HG03025 (cell line): ENCODE results near the gene SHROOM1.
A peak's percentile ranks its signal among the peaks of the same experiment; 100 is the strongest.

Experiments used
- ATAC-seq: cut with Tn5 transposase; IDR thresholded peaks from one replicate; pipeline ENCODE4 v1.9.1; 2021; ENCODE audit warnings: mild to moderate bottlenecking, moderate library complexity; ENCODE audit not compliant: unreplicated experiment, low FRiP score

Gene SHROOM1

DNA sequence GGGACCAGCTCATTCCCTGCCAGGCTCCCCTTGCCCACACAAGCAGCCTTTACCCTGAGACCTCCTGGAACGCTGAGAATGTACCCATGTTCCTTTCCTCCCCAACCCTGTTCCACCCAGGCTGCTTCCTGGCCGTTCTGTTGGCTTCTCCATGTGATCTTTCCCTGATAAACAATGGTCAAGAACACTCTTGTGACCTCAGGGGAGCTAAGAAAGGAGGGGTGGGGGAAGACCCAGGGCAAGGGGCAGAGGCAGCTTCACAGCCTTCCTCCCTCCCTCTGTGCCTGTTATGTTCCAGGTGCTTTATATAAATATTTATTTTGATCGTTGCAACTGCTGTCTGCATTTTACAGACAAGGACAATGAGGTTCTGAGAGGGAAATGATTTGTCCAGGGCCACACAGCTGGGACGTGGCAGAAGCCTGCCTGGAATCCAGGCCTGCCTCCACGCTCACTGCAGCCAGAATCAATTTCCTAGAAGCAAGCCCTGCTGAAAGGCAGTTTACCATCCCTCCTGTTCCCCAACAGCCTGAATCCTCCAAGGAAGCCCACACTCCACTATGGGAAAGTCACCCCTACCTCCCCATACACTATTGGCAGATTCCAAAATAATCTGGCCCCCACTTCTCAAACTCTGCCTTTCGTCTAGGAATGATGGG lies 3.9 kb downstream of the SHROOM1 start:
- ATAC-seq: no peak

DNA sequence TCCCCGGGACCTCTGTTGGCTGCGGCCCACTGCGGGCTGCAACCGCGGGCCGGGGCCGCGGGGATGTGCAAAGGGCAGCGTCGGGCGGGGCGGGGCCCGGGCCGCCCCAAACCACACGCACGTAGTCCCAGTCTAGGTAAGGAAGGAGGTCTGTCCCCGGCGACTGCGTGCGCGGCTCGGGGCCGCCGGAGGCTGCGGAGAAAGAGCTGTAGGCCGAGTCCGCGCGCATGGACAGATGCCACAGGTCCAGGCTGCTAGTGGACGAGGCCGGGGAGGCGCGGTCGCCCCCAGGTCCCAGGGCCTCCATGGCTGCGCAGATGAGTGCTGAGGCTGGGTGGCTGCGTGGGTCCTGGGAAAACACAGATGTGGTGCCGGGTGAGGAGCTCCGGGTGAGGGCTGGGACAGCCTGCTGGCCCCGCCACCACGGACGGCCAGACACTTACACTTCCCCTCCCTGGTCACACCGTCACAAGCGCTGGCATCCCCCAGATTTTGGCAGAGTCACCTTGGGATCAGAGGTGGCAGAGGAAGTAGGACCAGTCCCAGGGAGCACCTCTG lies 4.5 kb downstream of the SHROOM1 start:
- ATAC-seq: no peak

DNA sequence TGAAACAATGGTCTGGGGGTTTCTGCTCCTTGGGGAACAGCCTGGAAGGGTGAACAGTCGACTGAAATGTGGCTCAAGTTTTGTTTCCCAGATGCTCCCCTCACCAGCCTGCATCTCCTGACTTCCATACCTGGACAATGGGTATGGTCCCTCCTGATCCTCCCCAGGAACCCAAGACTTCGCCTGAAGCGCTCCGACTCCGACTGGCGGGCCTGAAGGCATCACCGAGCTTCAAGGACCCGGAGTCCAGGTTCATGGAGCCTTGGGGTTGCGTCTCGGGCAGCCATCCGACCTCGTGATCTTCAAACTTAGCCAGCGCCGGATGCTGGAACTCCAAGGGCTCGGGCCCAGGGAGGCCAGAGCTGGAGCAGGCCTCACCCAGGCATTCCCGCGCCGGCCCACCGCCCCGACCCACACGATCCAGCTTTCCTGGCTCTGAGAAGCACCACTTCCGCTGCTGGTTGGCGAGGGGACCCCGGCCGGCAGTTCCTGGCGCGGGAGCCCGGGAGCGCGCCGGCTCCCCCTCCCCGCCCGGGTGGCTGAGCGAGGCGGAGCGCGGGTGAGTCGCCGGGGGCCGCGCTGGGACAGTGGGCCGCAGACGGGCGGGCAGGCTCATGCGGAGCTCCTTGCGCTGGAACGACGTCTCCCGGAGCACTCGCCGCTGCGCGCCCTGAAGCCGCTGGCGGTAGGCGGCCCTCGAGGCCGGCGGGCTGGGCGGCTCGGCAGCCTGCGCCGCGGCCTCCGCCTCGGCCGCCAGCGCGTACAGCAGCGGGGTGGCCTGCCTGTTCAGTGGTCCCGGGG lies 5.2 kb downstream of the SHROOM1 start:
- ATAC-seq: no peak

DNA sequence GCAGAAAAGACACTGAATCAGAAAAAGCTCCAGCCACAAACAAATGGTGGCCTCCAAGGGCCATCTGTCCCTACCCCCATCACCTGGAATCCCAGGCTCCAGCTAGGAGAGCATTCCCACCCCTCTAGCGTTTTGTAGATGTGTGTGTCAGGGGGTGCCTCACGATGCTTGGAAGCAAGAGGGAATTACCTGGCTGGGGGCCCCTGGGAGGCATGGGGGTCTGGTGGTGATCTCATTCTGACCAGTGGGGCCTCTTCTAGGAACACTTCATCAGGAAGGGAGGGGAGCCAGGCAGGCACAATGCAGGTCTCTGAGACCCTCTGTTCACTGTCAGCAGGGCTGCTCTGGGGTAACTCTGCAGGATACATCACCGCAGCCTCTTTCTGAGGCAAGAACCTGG lies 6.0 kb downstream of the SHROOM1 start:
- no peak for ATAC-seq

DNA sequence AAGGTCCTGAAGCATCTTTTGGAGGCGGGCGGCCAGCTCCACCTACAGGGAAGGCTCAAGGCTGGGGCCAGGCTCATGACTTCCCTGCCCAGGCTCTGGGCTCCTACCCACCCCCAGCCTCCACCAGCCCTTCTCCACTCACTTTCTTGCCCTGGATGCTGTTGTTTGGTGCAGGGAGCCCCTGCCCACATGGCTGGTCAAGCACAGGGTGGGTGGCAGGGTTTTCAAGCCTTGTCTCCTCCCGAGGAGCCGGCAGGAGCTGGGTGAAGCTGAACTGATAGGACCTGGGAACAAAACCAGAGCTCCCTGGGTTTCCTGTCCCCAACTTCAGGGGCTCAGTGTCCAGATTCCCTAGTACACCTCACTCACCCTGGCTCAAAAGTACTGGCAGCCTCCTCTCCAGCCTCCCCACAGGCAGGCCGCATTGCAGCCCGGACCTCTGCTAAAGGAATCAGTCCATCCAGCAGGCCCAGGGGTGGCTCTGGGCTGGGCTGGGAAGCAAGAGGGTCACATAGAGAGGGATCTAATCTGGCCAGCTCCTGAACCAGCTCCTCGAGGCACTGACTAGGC lies 6.9 kb downstream of the SHROOM1 start:
- no peak for ATAC-seq

DNA sequence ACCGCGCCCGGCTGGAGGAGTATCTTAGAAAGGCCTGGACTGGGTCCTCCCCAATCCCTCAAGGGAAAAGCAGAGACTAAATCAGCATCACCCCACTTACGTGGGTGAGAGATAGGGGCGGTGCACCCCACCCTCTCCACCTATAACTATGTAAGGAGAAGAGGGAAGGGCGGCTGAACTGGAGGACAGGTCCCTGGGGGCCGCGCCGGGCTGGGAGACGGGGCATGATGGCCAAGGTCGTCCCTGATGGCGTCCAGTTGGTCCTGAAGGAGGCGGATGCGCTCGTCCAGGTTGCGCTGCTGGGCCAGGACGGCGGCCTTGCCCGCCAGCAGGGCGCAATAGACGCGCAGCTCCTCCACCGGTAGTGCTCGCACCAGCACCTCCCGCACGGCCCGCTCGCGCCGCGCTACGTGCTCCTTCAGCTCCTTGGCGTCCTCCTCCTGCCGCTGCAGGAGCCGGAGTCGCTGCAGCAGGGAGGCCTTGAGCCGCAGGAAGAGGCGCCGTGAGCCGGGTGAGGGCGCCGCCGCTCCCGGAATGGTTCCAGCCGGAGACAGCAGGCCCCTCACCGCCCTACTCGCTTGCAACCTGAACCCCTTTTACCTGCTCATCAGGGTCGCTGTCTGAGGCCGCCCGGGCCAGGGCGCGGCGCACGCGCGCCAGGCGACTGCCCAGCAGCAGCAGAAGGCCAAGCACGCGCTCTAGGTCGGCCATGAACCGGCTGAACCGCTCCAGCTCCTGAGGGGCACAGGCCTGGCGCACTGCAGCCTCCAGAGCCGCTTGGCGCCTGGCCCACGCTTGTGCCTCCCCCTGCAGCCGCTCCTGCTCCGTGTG lies 7.6 kb downstream of the SHROOM1 start:
- no peak for ATAC-seq

DNA sequence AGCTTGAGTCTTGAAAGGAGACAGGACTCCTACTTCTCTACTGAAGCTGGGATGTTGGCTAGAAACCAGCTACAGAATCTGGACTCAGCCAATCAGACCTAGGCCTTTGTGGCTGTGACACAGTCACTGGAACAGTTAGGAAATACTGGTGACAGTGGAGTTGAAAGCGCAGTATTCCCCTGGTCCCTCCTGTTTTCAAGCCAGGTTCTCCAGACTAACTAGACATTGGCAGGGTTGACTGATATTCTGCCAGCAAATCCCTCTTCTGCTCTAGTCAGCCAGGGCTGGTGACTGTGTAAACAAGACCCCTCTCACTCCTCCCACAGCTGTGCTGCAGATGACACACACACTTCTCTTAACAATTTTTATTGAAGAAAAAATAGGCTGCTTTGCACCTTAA lies 8.7 kb downstream of the SHROOM1 start:
- no peak for ATAC-seq

DNA sequence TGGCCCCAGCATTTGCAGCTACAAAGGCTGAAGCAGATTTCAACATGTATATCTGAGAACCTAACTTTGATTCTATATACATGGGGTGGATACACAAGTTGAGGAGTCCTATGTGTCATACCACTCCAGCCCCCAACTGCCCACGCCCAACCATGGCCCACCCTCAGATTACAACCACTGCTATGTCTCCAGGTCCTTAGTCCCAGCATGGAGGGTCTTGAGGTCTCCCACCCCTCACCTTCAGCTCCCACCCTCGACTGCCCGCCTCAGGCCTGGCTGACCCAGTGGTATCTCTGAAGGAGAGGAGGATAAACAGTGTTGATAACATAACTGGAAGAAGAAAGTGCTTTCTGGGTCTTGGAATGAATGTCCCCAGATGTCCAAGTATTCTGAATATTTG lies 9.1 kb downstream of the SHROOM1 start:
- ATAC-seq: no peak

DNA sequence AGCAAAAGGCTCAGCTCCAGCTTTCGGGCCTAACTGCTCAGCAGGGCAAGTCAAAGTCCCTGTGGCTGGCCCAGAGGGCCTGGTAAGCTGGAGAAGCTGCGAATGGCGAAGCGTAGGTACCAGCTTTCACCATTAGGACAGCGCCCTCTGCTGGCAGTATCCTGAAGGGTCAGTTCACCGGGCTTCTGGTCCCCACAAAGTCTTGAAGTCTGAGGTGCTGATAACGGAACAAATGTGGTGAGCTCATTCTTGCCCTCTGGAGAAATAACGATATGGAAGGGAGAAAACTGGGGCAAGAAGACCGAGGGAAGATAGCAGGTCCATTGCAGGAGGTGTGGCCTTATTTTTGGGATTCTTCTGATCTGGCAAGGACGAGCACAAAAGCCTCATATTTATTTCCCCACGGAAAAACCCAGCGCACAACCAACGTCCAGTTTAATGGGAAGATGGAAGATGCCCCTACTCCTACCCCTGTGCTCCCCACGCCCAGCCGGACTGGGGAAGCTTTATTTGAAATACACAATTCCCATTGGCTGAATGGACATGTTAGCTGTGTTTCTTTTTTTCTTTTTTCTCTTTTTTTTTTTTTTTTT lies 10.2 kb downstream of the SHROOM1 start:
- ATAC-seq: peak; percentile 79

DNA sequence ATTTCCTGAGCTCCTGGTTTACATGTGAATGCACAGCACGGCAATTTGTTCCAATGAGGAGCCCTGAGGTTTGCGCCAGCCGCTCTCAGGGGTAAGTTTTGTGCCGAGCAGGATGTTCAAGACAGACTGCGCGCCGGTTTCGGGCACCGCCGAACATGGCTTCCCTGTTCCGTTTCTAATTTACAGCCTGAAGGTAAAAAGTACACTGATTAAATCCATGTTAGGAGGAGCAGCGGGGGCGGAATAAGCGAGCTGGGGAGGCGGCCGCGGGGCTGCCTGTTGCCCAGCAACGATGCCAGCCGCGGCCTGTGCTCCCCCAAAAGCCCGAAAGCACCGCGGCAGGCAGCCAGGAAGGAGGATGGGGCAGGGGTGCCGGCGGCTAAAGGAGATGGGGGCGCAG lies 11.0 kb downstream of the SHROOM1 start:
- no peak for ATAC-seq

DNA sequence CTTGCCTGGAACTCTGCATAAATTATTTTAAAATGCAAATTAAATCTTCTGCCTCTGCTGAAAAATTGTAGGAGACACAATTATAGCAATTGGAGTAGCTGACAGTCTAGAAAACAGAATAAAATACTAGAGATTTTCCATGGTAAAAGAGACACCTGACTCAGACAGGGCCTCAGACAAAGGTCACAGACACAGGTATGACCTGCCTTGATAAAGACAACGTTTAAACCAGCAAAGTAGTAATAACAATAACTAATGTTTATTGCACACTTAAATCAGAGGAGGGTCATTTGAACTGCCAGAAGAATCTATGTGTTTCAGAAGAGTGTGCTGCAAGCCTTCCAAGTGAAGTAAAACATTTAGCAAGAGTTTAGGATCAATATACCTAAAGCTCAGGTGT lies 13.4 kb downstream of the SHROOM1 start:
- no peak for ATAC-seq

DNA sequence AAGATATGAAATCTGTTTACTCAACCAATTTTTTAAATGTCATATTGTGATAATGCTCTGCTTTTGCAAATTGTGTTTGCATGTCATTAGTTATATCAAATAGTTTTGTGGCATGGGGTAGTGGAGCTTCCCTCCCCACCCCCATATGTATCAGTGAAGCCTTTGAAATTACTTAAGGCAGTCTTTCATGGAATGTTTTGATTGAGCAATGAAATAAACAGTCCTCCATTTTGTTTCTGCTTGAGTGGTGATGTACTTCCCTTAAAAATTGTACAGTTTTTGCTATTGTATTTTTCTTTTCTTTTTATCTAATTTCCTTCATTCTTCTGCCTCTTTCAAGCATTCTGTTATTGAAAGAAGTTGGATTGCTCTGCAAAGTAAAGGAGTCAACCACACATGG lies 13.9 kb downstream of the SHROOM1 start:
- ATAC-seq: no peak

DNA sequence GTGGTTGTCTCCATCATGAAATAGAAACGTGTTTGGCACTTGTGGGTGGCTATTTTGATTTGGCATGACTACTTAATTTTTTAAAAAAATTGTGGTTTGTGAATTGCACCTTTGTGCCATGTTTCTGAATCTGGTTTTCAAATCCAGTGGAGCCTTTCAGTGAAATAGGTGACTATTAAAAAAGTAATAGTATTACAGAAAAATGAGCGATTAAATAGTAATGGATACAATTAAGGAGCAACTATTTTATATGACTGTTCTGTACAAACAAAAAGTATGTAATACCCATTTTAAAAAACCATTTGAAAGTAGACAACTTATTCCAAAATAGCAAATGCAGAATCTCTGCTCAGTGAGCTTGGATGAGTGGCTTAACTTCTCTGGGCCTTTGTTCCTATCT lies 14.4 kb downstream of the SHROOM1 start:
- no peak for ATAC-seq

DNA sequence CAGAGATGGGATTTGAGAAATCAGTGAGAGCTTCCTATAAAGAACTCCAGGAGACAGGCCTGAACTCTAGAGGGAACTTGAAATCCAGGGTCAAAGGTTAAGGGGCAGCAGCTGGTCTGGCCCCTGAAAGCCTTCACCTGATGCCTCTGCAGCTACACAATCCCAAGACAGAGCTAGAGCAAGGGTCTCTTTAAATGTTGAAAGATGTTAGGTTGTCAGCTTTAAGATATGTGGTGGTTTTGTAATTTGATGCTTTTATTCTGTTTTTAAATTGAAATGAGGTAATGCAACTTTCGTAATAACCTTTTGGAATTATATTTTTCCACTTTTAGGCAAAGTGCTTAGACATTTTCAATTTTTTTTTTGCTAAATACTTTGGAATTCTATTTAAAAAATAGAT lies 15.0 kb downstream of the SHROOM1 start:
- no peak for ATAC-seq

DNA sequence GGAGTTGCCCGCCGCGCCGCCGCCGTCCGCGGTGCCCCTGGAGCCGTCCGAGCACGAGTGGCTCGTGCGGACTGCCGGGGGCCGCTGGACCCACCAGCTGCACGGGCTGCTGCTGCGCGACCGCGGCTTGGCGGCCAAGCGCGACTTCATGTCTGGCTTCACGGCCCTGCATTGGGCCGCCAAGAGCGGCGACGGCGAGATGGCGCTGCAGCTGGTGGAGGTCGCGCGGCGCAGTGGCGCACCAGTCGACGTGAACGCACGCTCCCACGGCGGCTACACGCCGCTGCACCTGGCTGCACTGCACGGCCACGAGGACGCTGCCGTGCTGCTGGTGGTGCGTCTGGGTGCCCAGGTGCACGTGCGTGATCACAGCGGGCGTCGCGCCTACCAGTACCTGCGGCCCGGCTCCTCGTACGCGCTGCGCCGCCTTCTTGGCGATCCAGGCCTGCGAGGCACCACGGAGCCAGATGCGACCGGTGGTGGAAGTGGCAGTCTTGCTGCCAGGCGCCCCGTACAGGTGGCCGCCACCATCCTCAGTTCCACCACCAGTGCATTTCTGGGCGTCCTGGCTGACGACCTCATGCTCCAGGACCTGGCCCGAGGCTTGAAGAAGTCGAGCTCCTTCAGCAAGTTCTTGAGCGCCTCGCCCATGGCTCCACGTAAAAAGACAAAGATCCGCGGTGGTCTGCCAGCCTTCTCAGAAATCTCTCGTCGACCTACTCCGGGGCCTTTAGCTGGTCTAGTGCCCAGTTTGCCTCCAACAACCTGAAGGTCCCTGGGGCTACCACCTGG lies 15.7 kb downstream of the SHROOM1 start:
- no peak for ATAC-seq

DNA sequence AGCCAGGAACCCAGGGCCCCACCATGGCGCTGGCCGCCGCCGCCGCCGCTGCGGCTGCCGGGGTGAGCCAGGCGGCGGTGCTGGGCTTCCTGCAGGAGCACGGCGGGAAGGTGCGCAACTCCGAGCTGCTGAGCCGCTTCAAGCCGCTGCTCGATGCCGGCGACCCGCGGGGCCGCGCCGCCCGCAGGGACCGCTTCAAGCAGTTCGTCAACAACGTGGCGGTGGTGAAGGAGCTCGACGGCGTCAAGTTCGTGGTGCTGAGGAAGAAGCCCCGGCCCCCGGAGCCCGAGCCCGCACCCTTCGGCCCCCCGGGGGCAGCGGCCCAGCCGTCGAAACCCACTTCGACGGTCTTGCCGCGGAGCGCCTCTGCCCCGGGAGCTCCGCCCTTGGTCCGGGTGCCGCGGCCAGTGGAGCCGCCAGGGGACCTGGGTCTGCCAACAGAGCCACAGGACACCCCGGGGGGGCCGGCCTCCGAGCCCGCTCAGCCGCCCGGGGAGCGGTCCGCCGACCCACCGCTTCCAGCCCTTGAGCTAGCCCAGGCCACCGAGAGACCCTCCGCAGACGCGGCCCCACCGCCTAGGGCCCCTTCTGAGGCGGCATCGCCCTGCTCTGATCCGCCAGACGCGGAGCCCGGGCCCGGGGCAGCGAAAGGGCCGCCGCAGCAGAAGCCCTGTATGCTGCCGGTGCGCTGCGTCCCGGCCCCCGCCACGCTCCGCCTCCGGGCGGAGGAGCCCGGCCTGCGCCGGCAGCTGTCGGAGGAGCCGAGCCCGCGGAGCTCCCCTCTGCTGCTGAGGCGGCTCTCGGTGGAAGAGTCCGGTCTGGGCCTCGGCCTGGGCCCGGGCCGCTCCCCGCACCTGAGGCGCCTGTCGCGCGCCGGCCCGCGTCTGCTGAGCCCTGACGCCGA lies 16.6 kb downstream of the SHROOM1 start:
- no peak for ATAC-seq

DNA sequence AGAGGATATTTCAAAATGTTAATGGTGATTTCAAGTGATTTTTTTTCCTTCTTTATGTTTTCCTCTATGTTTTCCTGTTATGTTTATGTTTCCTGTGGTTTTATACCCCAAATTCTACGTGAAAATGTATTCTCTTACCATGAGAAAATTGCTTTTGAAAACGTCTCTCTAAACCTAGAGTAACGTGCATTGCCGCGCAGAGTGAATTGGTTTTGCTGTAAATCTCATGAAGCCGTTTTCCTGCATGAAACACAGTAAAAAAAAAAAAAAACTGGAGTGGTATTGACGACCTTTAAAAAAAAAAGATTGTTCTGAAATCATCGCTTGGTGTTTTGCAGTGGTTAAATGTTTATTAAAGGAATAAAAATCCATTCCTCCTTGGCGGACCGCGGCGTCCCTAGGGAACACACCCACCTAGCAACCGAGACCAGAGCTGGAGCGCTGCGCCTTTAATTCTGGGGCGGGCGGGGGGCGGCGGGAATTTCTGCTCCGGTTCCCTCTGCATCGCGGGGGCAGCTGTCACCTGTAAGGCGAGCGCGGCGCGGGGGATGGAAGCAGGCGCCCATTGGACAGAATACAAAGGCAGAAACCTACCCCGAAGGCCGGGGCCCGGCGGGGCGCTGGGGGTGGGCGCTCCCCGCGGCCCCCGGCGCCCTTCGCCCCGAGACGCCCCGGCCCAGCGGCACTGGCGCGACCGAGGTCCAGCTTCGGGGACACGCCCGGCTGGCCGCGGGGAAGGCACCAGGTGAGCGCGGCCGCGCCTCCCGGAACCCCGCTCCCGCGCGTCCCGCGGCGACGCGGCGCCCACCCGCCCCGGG lies 17.5 kb downstream of the SHROOM1 start, which contains the start of gene SOWAHA:
Gene SOWAHA (plus strand): TSS at position 522 of the 818 bp plus-strand sequence. CDS start 320 bp downstream, outside the sequence.
- ATAC-seq: no peak
